HL-60 (cell line): ENCODE data around the gene MTA2.

Source experiments
- CTCF ChIP-seq: IDR thresholded peaks from one replicate; pipeline ENCODE4 v1.5.1; 2011; ENCODE audit warnings: low read length, control low read depth, inconsistent platforms; ENCODE audit not compliant: insufficient read depth
- POLR2AphosphoS5 ChIP-seq: IDR thresholded peaks from 2 replicates; pipeline ENCODE4 v1.6.1; 2012; ENCODE audit warnings: low read depth

DNA sequence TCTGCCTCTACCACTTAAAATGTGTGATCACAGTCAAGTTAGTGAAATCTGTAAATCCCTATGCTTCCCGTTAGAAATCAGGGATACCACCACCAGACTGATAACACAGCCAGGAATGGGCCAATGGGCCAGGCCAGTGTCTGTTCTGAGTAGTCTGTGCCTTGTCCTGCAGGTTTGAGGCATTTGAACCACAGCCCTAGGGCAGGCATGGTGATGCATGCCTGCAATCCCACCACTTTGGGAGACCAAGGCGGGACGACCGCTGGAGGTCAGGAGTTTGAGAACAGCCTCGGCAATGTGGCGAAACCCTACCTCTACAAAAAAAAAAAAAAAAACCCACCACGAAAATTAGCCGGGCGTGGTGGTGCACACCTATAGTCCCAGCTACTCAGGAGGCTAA, 43.0 kb downstream of the MTA2 start:
- TF ChIP-seq CTCF: no peak
- peak; percentile 54; the same call in 1 of the 2 replicates for TF ChIP-seq POLR2AphosphoS5
